PFSK-1 (cell line): ENCODE measurements around the gene TMEM156.

ENCODE experiments used
- FOXP2 ChIP-seq: optimal IDR thresholded peaks from 2 replicates; pipeline ENCODE3; 2011; ENCODE audit warnings: borderline replicate concordance, control low read depth, inconsistent platforms; ENCODE audit not compliant: insufficient read depth; ENCODE audit errors: extremely low read length, extremely low read depth
- POLR2AphosphoS5 ChIP-seq: IDR thresholded peaks from 2 replicates; pipeline ENCODE4 v1.6.1; 2012; ENCODE audit warnings: low read depth, mild to moderate bottlenecking, control low read depth, low read length, moderate library complexity
- REST ChIP-seq, 2 experiments: IDR thresholded peaks; 2 replicates each; pipeline versions ENCODE4 v1.6.1 to v1.8.0; 2011 to 2012; ENCODE audit warnings: low read depth in 2 of 2, low read length in 2 of 2, control low read depth in 1 of 2, inconsistent platforms in 1 of 2, mild to moderate bottlenecking in 1 of 2, moderate library complexity in 1 of 2; ENCODE audit not compliant: insufficient read depth in 1 of 2
- SIN3A ChIP-seq: IDR thresholded peaks from 2 replicates; pipeline ENCODE4 v1.6.1; 2012; ENCODE audit warnings: mild to moderate bottlenecking, low read length, moderate library complexity, borderline replicate concordance; ENCODE audit not compliant: insufficient read depth
- TAF1 ChIP-seq: IDR thresholded peaks from 2 replicates; pipeline ENCODE4 v1.6.1; 2012; ENCODE audit warnings: low read length, control low read depth, borderline replicate concordance; ENCODE audit not compliant: insufficient read depth

The TMEM156 gene

GRCh38 chr4:38925492-38926413, 106.5 kb downstream of the TMEM156 start:
- TF ChIP-seq POLR2AphosphoS5 (no peak), SIN3A (no peak), FOXP2 (no peak), REST (IDR thresholded peaks at IDR 0.05; ENCODE audit: insufficient read depth in 1 of 2, low read depth in 2 of 2, low read length in 2 of 2) (no peak), TAF1 (no peak)

DNA sequence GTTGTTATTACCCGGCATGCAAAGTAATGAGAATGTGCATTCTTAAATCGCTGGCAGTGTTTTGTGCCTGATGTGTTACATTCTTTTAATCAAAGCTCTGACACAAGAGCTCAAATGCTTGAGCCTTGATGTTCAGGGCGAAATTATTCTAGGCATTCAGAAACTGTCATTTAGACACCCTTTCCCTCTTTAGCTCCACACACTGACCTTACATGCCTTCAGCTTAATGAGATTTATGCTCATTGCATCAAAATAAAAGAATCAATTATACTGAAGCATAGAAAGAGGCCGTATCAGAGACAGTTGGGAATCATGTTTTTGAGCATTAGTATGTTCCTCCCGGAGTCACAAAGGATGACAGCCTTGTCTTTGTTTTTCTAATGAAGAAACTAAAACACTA, 107.9 kb downstream of the TMEM156 start:
- TF ChIP-seq FOXP2: no peak
- TF ChIP-seq TAF1: no peak
- no peak for TF ChIP-seq SIN3A
- TF ChIP-seq POLR2AphosphoS5: no peak
- TF ChIP-seq REST (IDR thresholded peaks at IDR 0.05; ENCODE audit: insufficient read depth in 1 of 2, low read depth in 2 of 2, low read length in 2 of 2): no peak

GRCh38 chr4:38923746-38924145, 108.5 kb downstream of the TMEM156 start:
- no peak for TF ChIP-seq FOXP2
- no peak for TF ChIP-seq TAF1
- TF ChIP-seq SIN3A: no peak
- no peak for TF ChIP-seq POLR2AphosphoS5
- no peak for TF ChIP-seq REST (IDR thresholded peaks at IDR 0.05; ENCODE audit: insufficient read depth in 1 of 2, low read depth in 2 of 2, low read length in 2 of 2)

DNA sequence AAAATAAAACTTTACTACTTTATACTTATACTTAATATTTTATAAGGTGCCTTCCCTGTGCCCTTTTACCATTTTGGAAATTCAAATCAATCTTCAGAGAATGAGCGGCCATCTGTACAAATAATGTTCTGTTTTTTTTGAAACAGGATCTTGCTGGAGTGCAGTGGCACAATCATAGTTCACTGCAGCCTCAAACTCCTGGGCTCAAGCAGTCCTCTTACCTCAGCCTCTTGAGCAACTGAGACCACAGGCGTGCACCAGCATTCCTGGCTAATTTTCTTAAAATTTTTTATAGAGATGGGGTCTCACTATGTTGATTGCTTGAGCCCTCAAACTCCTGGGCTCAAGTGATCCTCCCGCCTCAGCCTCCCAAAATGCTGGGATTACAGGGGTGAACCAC, 111.1 kb downstream of the TMEM156 start:
- TF ChIP-seq TAF1 (no peak), REST (IDR thresholded peaks at IDR 0.05; ENCODE audit: insufficient read depth in 1 of 2, low read depth in 2 of 2, low read length in 2 of 2) (no peak), POLR2AphosphoS5 (no peak), FOXP2 (no peak), SIN3A (no peak)
